ENCODE data around the gene SH3PXD2A. TPM values are rescaled to one million over a fixed set of nuclear protein-coding genes. Genes with fewer than 3 reads are reported as not detected.
A peak's percentile ranks its signal among the peaks of the same experiment; 100 is the strongest.

The SH3PXD2A gene
- total and polyA plus RNA-seq, 7 donors, result 3.0 to 57.7 (median 10.6) TPM

- peaks cover 0 to 41% of the 10 kb centered on the region in 2 donors for H3K36me3 ChIP-seq (ENCODE audit: insufficient read depth in 1 of 2, low read depth in 1 of 2)
- 83 to 94% (median 87%) methylated on average over 6 of the region's 6 CpGs for WGBS, 3 donors
- H3K27ac ChIP-seq, result no peak overlapping the region
- no peak for ATAC-seq
- no peaks in the 10 kb centered on the region for H3K9me3 ChIP-seq
- no peak overlapping the region for H3K4me3 ChIP-seq
- intact Hi-C loops (cut with DNase I), result loop anchor here in 1 of 2 donors (10.0 kb wide), 1 partner anchor 254 kb away; the partner anchor contains the start of gene SH3PXD2A
- no peaks in the 10 kb centered on the region for H3K27me3 ChIP-seq (ENCODE audit: insufficient read depth in 3 of 3, low read length in 2 of 3)
- DNase-seq, result peak in 1 of 2 donors; percentile 40
- no peak for TF ChIP-seq CTCF (IDR thresholded peaks at IDR 0.05)
- H3K4me1 ChIP-seq, result no peaks in the 10 kb centered on the region
These were observed 255.1 kb downstream of the SH3PXD2A start for GRCh38 chr10:103600325-103600724.

- Histone ChIP-seq H3K4me3 (no peak overlapping the region), H3K4me1 (no peaks in the 10 kb centered on the region), H3K9me3 (no peaks in the 10 kb centered on the region), H3K27me3 (ENCODE audit: insufficient read depth in 3 of 3, low read length in 2 of 3) (no peaks in the 10 kb centered on the region), H3K27ac (no peak overlapping the region), H3K36me3 (ENCODE audit: insufficient read depth in 1 of 2, low read depth in 1 of 2) (peaks cover 0 to 41% of the 10 kb centered on the region in 2 donors)
- DNase-seq (peak in 1 of 2 donors; percentile 19), ATAC-seq (no peak)
- 76 to 78% (median 78%) methylated on average over 6 of the region's 6 CpGs for WGBS, 3 donors
- intact Hi-C loops (cut with DNase I), result loop anchor here (1.0 to 10.0 kb wide), 3 partner anchors 84 to 275 kb away; partner anchors contain the start of gene SH3PXD2A (in 2 of the 2)
- no peak for TF ChIP-seq CTCF (IDR thresholded peaks at IDR 0.05)
These were observed 255.5 kb downstream of the SH3PXD2A start for GRCh38 chr10:103599907-103600306.

GRCh38 chr10:103599211-103599610 is 256.2 kb downstream of the SH3PXD2A start:
- peak in 2 of 4 donors; percentile 10 to 18 for ATAC-seq
- WGBS, 3 donors, result 34 to 51% (median 45%) methylated on average over 3 of the region's 3 CpGs
- intact Hi-C loops (cut with DNase I), result loop anchor here (1.0 to 10.0 kb wide), 3 partner anchors 85 to 276 kb away; partner anchors contain the start of gene SH3PXD2A (in 1 of the 2)

GRCh38 chr10:103598654-103599115 is 256.7 kb downstream of the SH3PXD2A start:
- intact Hi-C loops (cut with DNase I), result loop anchor here (1.0 to 10.0 kb wide), 3 partner anchors 86 to 276 kb away; partner anchors contain the start of gene SH3PXD2A (in 1 of the 2)
- WGBS, 3 donors, result 46 to 55% (median 47%) methylated on average over 7 of the region's 7 CpGs
- H3K27me3 ChIP-seq (ENCODE audit: insufficient read depth in 3 of 3, low read length in 2 of 3), result no peaks in the 10 kb centered on the region
- DNase-seq (peak; percentile 50 to 72), ATAC-seq (peak; percentile 62 to 89 (median 78))
- H3K36me3 ChIP-seq (ENCODE audit: insufficient read depth in 1 of 2, low read depth in 1 of 2), result peaks cover 0 to 34% of the 10 kb centered on the region in 2 donors
- H3K4me3 ChIP-seq, result no peak overlapping the region
- no peaks in the 10 kb centered on the region for H3K4me1 ChIP-seq
- H3K27ac ChIP-seq, result no peak overlapping the region
- TF ChIP-seq CTCF (IDR thresholded peaks at IDR 0.05), result peak; percentile 67
- no peaks in the 10 kb centered on the region for H3K9me3 ChIP-seq

More at GRCh38 chr10:103599211-103599610, 256.2 kb downstream of the SH3PXD2A start:
- Histone ChIP-seq H3K36me3 (ENCODE audit: insufficient read depth in 1 of 2, low read depth in 1 of 2) (peaks cover 0 to 39% of the 10 kb centered on the region in 2 donors), H3K27me3 (ENCODE audit: insufficient read depth in 3 of 3, low read length in 2 of 3) (no peaks in the 10 kb centered on the region), H3K4me1 (no peaks in the 10 kb centered on the region), H3K4me3 (no peak overlapping the region), H3K9me3 (no peaks in the 10 kb centered on the region), H3K27ac (no peak overlapping the region)
- TF ChIP-seq CTCF (IDR thresholded peaks at IDR 0.05), result no peak
- peak; percentile 15 to 53 for DNase-seq
